ENCODE results near the gene PICALM. TPM values are rescaled to one million over a fixed set of nuclear protein-coding genes. Genes with fewer than 3 reads are reported as not detected.

Gene PICALM, protein sequence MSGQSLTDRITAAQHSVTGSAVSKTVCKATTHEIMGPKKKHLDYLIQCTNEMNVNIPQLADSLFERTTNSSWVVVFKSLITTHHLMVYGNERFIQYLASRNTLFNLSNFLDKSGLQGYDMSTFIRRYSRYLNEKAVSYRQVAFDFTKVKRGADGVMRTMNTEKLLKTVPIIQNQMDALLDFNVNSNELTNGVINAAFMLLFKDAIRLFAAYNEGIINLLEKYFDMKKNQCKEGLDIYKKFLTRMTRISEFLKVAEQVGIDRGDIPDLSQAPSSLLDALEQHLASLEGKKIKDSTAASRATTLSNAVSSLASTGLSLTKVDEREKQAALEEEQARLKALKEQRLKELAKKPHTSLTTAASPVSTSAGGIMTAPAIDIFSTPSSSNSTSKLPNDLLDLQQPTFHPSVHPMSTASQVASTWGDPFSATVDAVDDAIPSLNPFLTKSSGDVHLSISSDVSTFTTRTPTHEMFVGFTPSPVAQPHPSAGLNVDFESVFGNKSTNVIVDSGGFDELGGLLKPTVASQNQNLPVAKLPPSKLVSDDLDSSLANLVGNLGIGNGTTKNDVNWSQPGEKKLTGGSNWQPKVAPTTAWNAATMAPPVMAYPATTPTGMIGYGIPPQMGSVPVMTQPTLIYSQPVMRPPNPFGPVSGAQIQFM
- total RNA-seq: 100 to 1,000 TPM; 201 to 292 (median 237) TPM

DNA sequence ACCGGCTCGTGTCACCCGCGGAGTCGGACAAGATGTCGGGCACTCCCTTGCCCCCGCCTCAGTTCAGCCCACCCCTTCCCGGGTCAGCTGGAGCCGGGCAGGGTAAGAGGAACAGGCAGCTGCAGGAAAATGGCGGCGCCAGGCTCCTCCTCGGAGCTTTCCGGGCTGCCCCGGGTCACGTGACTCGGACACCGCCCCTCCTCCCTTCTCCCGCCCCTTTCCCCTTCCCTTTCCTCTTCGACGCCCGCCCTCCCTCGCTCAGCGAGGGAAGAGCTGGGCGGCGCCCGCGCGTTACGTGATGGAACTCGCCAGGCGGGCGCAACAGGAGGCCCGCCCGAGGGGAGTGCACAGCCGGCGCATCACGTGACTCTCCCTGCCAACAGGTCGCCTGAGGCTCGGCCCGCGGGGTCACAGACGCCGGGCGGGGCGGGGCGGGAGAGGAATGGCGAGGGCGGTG lies at the start of gene PICALM:
Gene PICALM (minus strand): TSS at position 134 of the 457 bp plus-strand sequence. CDS start 304 bp downstream, outside the sequence.
- H3K4me3 ChIP-seq: peak within 1 kb of the TSS; percentile 71 to 99 (median 91)
- no peaks in the 10 kb centered on the region for H3K9me3 ChIP-seq
- TF ChIP-seq, protein P1, sequence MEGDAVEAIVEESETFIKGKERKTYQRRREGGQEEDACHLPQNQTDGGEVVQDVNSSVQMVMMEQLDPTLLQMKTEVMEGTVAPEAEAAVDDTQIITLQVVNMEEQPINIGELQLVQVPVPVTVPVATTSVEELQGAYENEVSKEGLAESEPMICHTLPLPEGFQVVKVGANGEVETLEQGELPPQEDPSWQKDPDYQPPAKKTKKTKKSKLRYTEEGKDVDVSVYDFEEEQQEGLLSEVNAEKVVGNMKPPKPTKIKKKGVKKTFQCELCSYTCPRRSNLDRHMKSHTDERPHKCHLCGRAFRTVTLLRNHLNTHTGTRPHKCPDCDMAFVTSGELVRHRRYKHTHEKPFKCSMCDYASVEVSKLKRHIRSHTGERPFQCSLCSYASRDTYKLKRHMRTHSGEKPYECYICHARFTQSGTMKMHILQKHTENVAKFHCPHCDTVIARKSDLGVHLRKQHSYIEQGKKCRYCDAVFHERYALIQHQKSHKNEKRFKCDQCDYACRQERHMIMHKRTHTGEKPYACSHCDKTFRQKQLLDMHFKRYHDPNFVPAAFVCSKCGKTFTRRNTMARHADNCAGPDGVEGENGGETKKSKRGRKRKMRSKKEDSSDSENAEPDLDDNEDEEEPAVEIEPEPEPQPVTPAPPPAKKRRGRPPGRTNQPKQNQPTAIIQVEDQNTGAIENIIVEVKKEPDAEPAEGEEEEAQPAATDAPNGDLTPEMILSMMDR (IDR thresholded peaks at IDR 0.05): peak in 1 of 6 experiments; percentile 8
- peak; percentile 57 to 84 for TF ChIP-seq POLR2A (IDR thresholded peaks at IDR 0.05)
- peaks cover 0 to 24% (median 2%) of the 10 kb centered on the region in 4 donors for H3K4me1 ChIP-seq
- H3K36me3 ChIP-seq: no peaks in the 10 kb centered on the region
- DNase-seq: peak; percentile 99
- H3K27me3 ChIP-seq: no peaks in the 10 kb centered on the region
- H3K27ac ChIP-seq: peak within 1 kb of the TSS; percentile 92 to 99 (median 97)

DNA sequence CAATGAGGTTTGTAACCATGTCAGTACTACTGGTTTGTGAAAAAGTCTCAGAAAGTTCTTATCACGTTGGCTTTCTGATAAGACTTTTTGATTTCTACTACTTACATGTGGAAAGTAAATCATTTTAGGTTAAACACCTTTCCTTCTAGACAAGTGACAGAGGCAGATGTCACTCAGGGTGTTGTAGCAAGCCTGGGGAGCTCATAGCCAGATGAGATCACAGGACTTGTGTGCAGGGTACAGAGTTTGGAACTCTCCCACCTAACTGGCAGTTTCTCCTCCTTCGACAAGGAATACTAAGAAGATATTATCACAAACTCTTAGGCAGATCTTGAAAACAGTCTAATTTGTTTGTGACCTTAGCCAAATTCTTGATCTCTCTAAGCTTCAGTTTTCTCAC lies 49.4 kb upstream of the PICALM start:
- Histone ChIP-seq H3K4me3 (no peak overlapping the region), H3K36me3 (no peaks in the 10 kb centered on the region), H3K4me1 (peaks cover 0 to 10% (median 0%) of the 10 kb centered on the region in 4 donors), H3K27me3 (no peaks in the 10 kb centered on the region), H3K9me3 (no peaks in the 10 kb centered on the region), H3K27ac (no peak overlapping the region)
- DNase-seq: no peak
- TF ChIP-seq POLR2A (IDR thresholded peaks at IDR 0.05): no peak
- TF ChIP-seq, protein P1 (IDR thresholded peaks at IDR 0.05): no peak

DNA sequence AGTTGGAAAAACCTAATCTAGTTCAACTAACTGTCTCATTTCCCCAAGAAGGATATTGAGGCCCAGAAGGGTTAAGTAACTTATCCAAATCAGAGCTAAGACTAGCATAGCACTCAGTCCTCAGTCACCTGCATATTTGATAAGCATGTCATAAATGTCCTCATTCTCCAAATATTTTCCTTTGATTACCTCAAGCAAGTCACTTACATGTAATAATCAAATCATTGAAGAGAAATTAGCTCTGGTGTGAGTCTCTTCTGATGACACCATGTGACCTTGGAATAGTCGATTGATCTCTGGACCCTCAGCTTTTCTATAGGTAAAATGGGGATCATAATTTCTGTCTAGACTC lies 48.8 kb upstream of the PICALM start:
- Histone ChIP-seq H3K9me3 (no peaks in the 10 kb centered on the region), H3K4me3 (no peak overlapping the region), H3K36me3 (no peaks in the 10 kb centered on the region), H3K27me3 (no peaks in the 10 kb centered on the region), H3K4me1 (peaks cover 0 to 10% (median 0%) of the 10 kb centered on the region in 4 donors), H3K27ac (no peak overlapping the region)
- no peak for DNase-seq
- TF ChIP-seq, protein P1 (IDR thresholded peaks at IDR 0.05): no peak
- no peak for TF ChIP-seq POLR2A (IDR thresholded peaks at IDR 0.05)

DNA sequence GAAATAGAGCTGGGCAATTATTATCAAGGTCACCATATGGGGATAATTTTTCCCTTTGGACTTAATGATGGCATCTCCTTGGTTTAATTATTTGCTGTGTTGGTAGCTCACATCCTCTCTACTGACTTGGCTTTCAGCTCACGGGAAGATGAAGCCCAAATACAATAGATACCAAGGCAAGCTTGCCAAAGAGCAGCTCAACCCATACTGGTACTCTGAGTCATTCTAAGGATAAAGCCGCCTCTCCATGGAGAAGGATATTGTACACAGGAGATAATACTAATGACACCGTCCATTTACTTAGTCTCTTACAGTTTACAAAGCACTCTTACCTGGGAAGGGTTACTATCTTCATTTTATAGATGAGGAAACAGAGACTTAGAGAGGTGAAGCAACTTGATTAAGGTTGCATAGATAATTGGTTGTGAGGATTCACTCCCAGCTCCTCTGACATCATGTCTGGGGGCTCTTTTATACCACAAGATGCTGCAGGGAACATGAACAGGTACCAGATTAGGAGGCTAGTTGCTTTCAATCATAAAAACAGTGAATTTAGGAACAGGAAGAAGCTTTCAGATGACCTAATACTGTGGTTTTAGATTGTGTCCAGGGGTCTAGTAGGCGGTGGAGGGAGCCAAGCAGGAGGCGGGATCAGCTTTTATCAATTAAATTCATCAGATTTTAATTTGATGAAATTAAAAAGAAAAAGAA lies 48.3 kb upstream of the PICALM start:
- no peak overlapping the region for H3K27ac ChIP-seq
- TF ChIP-seq, protein P1 (IDR thresholded peaks at IDR 0.05): no peak
- TF ChIP-seq POLR2A (IDR thresholded peaks at IDR 0.05): no peak
- H3K4me3 ChIP-seq: no peak overlapping the region
- no peaks in the 10 kb centered on the region for H3K27me3 ChIP-seq
- no peaks in the 10 kb centered on the region for H3K36me3 ChIP-seq
- no peak for DNase-seq
- H3K9me3 ChIP-seq: no peaks in the 10 kb centered on the region
- H3K4me1 ChIP-seq: peaks cover 0 to 10% (median 0%) of the 10 kb centered on the region in 4 donors

DNA sequence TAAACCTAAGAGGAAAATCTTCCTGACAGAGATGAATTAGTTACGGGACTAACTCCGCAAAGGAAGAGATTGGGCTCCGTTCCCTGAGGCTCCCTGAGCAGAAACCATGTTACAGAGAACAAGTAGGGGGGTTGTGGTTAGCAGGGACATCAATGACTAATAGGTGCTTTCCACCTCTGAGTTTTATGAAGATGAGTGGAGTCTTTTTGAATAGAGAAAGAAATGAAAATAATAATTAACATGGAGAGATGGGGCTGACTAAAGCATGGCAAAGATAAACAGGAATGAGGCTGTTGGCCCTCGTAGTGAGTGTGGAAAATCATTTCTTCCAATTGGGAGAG lies 47.5 kb upstream of the PICALM start:
- H3K4me3 ChIP-seq: no peak overlapping the region
- no peak for TF ChIP-seq POLR2A (IDR thresholded peaks at IDR 0.05)
- TF ChIP-seq, protein P1 (IDR thresholded peaks at IDR 0.05): no peak
- H3K27me3 ChIP-seq: no peaks in the 10 kb centered on the region
- peaks cover 0 to 10% (median 0%) of the 10 kb centered on the region in 4 donors for H3K4me1 ChIP-seq
- H3K36me3 ChIP-seq: no peaks in the 10 kb centered on the region
- no peak overlapping the region for H3K27ac ChIP-seq
- no peak for DNase-seq
- no peaks in the 10 kb centered on the region for H3K9me3 ChIP-seq
